HCT116 (cell line): ENCODE data around the gene FOS.

Experiments used
- CTCF ChIP-seq, 3 experiments: fragments of 200-600 bp in 1 of 3; sonication (generic) in 1 of 3; IDR thresholded peaks in 2 of 3; conservative IDR thresholded peaks in 1 of 3; 2 replicates each; pipeline ENCODE4 v1.5.1; 2012 to 2017; ENCODE audit warnings: low read depth in 2 of 3, low read length in 2 of 3, antibody characterized with exemption in 1 of 3, borderline replicate concordance in 1 of 3, control low read depth in 1 of 3, mild to moderate bottlenecking in 1 of 3, mixed read lengths in 1 of 3, mixed run types in 1 of 3, moderate library complexity in 1 of 3; ENCODE audit not compliant: insufficient read depth in 1 of 3
- EZH2phosphoT487 ChIP-seq: fragments of 200-600 bp; IDR thresholded peaks from 2 replicates; pipeline ENCODE4 v1.6.1; 2018; ENCODE audit warnings: antibody characterized with exemption, borderline replicate concordance
- MAX ChIP-seq: IDR thresholded peaks from 2 replicates; pipeline ENCODE4 v1.6.1; 2012
- ZNF274 ChIP-seq: fragments of 200-500 bp; sonication (Bioruptor generic); IDR thresholded peaks from 2 replicates; pipeline ENCODE4 v1.6.1; 2014; ENCODE audit warnings: mild to moderate bottlenecking, low read depth, low read length, inconsistent platforms
- TF ChIP-seq, protein P1 (sequence below): IDR thresholded peaks from 2 replicates; pipeline ENCODE4 v1.6.1; 2012

- no peak for TF ChIP-seq CTCF (IDR thresholded peaks at IDR 0.05 in 2 of 3, conservative IDR thresholded peaks at IDR 0.05 in 1 of 3; ENCODE audit: borderline replicate concordance in 1 of 3, insufficient read depth in 1 of 3, low read depth in 2 of 3, low read length in 2 of 3)
- TF ChIP-seq, protein P1, sequence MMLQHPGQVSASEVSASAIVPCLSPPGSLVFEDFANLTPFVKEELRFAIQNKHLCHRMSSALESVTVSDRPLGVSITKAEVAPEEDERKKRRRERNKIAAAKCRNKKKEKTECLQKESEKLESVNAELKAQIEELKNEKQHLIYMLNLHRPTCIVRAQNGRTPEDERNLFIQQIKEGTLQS: no peak
- no peak for TF ChIP-seq MAX
- no peak for TF ChIP-seq ZNF274
- TF ChIP-seq EZH2phosphoT487: no peak
These were observed 18.9 kb downstream of the FOS start for GRCh38 chr14:75297411-75298040.
